ENCODE measurements around the gene MLLT10. TPM values are rescaled to one million over a fixed set of nuclear protein-coding genes. Genes with fewer than 3 reads are reported as not detected.

Gene MLLT10
- total RNA-seq, 4 donors from 2014 or later = 23.5 to 39.7 (median 30.2) TPM

GRCh38 chr10:21769041-21769440, 235.0 kb downstream of the MLLT10 start:
- Histone ChIP-seq H3K27me3 (no peaks in the 10 kb centered on the region), H3K9me3 (no peaks in the 10 kb centered on the region), H3K27ac (replicated peaks in 1 of 4) (no peak overlapping the region), H3K4me1 (no peaks in the 10 kb centered on the region), H3K4me3 (no peak overlapping the region), H3K36me3 (peaks cover 0 to 7% (median 0%) of the 10 kb centered on the region in 4 donors)
- WGBS = 100% methylated on average over 3 of the region's 3 CpGs
- TF ChIP-seq POLR2A (IDR thresholded peaks at IDR 0.05; ENCODE audit: low read depth) = no peak
- no peak for TF ChIP-seq POLR2AphosphoS5 (IDR thresholded peaks at IDR 0.05)
- no peak for TF ChIP-seq CTCF (IDR thresholded peaks at IDR 0.05)
- TF ChIP-seq EP300 (IDR thresholded peaks at IDR 0.05) = no peak
- no peak for DNase-seq (ENCODE audit: extremely low spot score)
- intact Hi-C loops (cut with DNase I) = no loop called here

- no peak for TF ChIP-seq POLR2AphosphoS5 (IDR thresholded peaks at IDR 0.05)
- no peak for TF ChIP-seq POLR2A (IDR thresholded peaks at IDR 0.05; ENCODE audit: low read depth)
- no peak for TF ChIP-seq EP300 (IDR thresholded peaks at IDR 0.05)
- no peak for TF ChIP-seq CTCF (IDR thresholded peaks at IDR 0.05)
- Histone ChIP-seq H3K36me3 (no peaks in the 10 kb centered on the region), H3K4me1 (no peaks in the 10 kb centered on the region), H3K27me3 (no peaks in the 10 kb centered on the region), H3K9me3 (no peaks in the 10 kb centered on the region), H3K4me3 (no peak overlapping the region), H3K27ac (replicated peaks in 1 of 4) (no peak overlapping the region)
- 98% methylated on average over 4 of the region's 4 CpGs for WGBS
- no peak for DNase-seq (ENCODE audit: extremely low spot score)
- intact Hi-C loops (cut with DNase I) = no loop called here
Observed at GRCh38 chr10:21771219-21771618, 237.2 kb downstream of the MLLT10 start.

- intact Hi-C loops (cut with DNase I) = no loop called here
- TF ChIP-seq POLR2AphosphoS5 (IDR thresholded peaks at IDR 0.05) (no peak), EP300 (IDR thresholded peaks at IDR 0.05) (no peak), POLR2A (IDR thresholded peaks at IDR 0.05; ENCODE audit: low read depth) (no peak), CTCF (IDR thresholded peaks at IDR 0.05) (no peak)
Observed at GRCh38 chr10:21776883-21777282, 242.9 kb downstream of the MLLT10 start.

GRCh38 chr10:21791276-21791675, 257.2 kb downstream of the MLLT10 start:
- no peaks in the 10 kb centered on the region for H3K27me3 ChIP-seq
- DNase-seq (ENCODE audit: extremely low spot score) = no peak
- H3K4me1 ChIP-seq = no peaks in the 10 kb centered on the region
- intact Hi-C loops (cut with DNase I) = no loop called here
- H3K9me3 ChIP-seq = peaks cover 0 to 11% (median 8%) of the 10 kb centered on the region in 4 donors
- H3K36me3 ChIP-seq = no peaks in the 10 kb centered on the region
- no peak overlapping the region for H3K27ac ChIP-seq (replicated peaks in 1 of 4)
- H3K4me3 ChIP-seq = no peak overlapping the region
- TF ChIP-seq EP300 (IDR thresholded peaks at IDR 0.05) (no peak), CTCF (IDR thresholded peaks at IDR 0.05) (no peak), POLR2AphosphoS5 (IDR thresholded peaks at IDR 0.05) (no peak), POLR2A (IDR thresholded peaks at IDR 0.05; ENCODE audit: low read depth) (no peak)
- WGBS = 90% methylated on average over 2 of the region's 2 CpGs

More at GRCh38 chr10:21776883-21777282, 242.9 kb downstream of the MLLT10 start:
- H3K4me1 ChIP-seq = no peaks in the 10 kb centered on the region
- H3K27ac ChIP-seq (replicated peaks in 1 of 4) = no peak overlapping the region
- no peak for DNase-seq (ENCODE audit: extremely low spot score)
- 100% methylated on average over 1 of the region's 1 CpG for WGBS
- peaks cover 0 to 6% (median 4%) of the 10 kb centered on the region in 4 donors for H3K36me3 ChIP-seq
- no peaks in the 10 kb centered on the region for H3K27me3 ChIP-seq
- H3K9me3 ChIP-seq = no peaks in the 10 kb centered on the region
- H3K4me3 ChIP-seq = no peak overlapping the region

Small RNA genes lying within 50 kb of the gene (small RNA-seq; reads per million reads assigned to genes)
- gene MIR1915 (0 reads per million in 3 donors), gene RN7SKP219 (0 reads per million in 3 donors), gene RNU6-1141P (0 reads per million in 3 donors), gene RNU6-306P (0 reads per million in 3 donors)

Other genes starting within 250 kb of the MLLT10 start
- 1 to 10 TPM in 3 of 4 donors, under 1 TPM in 1; 0.50 to 2.9 (median 1.2) TPM for gene SKIDA1, start 8.6 kb upstream of the MLLT10 start, total RNA-seq

Data from esophagus muscularis mucosa (tissue), 4 donors.